GM10266 (cell line): ENCODE measurements around the gene CGREF1.
A peak's percentile ranks its signal among the peaks of the same experiment; 100 is the strongest.

Experiments
- DNase-seq: peaks from one replicate; pipeline ENCODE4 v3.0.0; 2012; ENCODE audit errors: extremely low spot score
- CTCF ChIP-seq: IDR thresholded peaks from 2 replicates; pipeline ENCODE4 v1.5.1; 2012; ENCODE audit warnings: mild to moderate bottlenecking, low read depth; ENCODE audit not compliant: control insufficient read depth, insufficient read depth; ENCODE audit errors: missing control alignments

The CGREF1 gene

GRCh38 chr2:27148801-27149439, 30.0 kb upstream of the CGREF1 start, which contains the start of gene TCF23:
TCF23 (plus strand) TSS chr2:27149004; CDS start chr2:27149134, 130 bp downstream.
- TF ChIP-seq CTCF, result no peak
- DNase-seq, result no peak

- DNase-seq, result peak; percentile 5
- TF ChIP-seq CTCF, result no peak
These were observed 29.0 kb upstream of the CGREF1 start for GRCh38 chr2:27147935-27148334.

GRCh38 chr2:27145682-27146081, 26.8 kb upstream of the CGREF1 start:
- no peak for DNase-seq
- TF ChIP-seq CTCF, result no peak

GRCh38 chr2:27143285-27143684, 24.4 kb upstream of the CGREF1 start:
- DNase-seq, result no peak
- no peak for TF ChIP-seq CTCF

- TF ChIP-seq CTCF, result no peak
- no peak for DNase-seq
These were observed 20.4 kb upstream of the CGREF1 start, which contains the start of gene PRR30 for GRCh38 chr2:27139310-27139709. PRR30 (minus strand) TSS chr2:27139410; CDS start chr2:27138329, 1,081 bp downstream.

GRCh38 chr2:27138111-27138510, 19.2 kb upstream of the CGREF1 start:
- DNase-seq, result no peak
- TF ChIP-seq CTCF, result no peak

- no peak for DNase-seq
- no peak for TF ChIP-seq CTCF
These were observed 18.5 kb upstream of the CGREF1 start for GRCh38 chr2:27137322-27137935.
